SH-SY5Y (cell line): ENCODE measurements around the gene C2CD4C.

Source experiments
- GATA2 ChIP-seq: IDR thresholded peaks from 2 replicates; pipeline ENCODE4 v1.6.1; 2011; ENCODE audit warnings: mild to moderate bottlenecking, low read depth, low read length
- GATA3 ChIP-seq: IDR thresholded peaks from 2 replicates; pipeline ENCODE4 v1.6.1; 2011; ENCODE audit warnings: low read depth, mild to moderate bottlenecking, low read length, moderate library complexity

DNA sequence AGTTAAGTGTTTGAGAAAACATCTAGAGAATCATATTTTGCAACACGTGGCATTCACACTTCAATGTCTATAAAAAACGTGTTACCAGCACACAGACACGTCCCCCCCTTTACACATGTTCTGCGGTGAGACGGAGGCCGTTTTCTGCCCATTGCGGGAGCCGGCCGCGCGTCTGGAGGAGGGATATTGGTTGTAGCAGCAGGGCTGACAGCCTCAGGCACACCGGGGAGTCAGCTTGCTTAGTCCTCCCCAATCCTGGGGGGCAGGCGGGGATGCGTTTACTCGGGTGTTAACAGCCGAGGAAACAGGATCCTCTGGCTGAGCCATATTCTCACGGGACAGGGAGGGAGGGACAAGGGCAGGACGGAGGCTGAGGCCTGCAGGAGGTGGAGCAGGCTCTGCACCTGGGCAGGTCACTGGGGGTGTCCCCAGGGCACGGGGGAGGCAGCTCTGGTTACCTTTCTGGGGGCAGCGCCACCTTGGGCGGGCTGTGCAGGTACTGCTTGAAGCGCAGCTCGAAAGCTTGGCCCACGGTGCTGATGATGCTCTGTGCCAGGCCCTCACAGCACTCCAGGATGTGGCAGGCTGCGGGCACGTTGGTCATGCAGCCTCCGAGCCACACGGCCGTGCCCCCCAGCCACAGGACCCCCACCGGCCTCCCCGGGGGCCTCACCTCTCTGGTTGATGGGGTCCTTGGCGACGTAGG, 26.9 kb upstream of the C2CD4C start:
- TF ChIP-seq GATA2 (no peak), GATA3 (no peak)
